ENCODE measurements around the gene ACOT8.
"Not testable (repeated sequence)": the region's sequence is repeated elsewhere in the genome, so short reads cannot be mapped to it uniquely, and the experiment has no call there.

Gene ACOT8

DNA sequence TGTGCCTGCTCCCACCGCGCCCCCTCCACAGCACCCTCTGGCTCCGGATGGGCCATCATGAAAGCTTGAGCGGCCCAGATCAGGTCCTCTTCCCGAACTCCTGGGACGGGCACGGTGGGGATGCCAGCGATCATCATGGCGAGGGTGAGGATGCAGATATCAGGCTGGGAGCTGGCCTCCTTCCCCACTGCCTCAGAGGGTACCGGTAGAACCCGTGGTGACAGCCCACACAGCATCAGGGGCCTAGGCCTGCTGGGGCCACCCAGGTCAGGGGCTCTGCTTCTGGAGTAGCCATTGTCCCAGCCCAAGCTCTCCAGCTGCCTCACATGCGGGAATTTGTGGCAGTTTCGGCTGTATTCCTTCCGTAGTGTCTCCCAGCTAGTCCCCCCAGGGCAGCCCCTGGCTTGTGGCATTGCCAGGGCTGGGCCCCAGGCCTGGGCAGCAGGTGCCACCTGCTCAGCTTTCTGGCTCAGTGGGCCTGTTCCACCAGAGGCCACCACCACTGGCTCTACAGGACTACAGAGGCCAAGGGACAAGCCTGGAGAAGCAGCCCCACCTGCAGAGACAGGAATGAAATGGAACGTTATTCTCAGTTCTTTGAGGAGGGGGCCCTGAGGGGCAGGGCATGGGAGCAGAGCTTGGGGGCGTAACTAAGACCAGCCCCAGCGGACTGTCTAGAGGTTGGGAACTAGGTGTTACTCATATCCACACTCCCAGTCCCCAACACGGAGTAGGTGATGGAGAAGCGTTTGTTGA, 29.6 kb upstream of the ACOT8 start:
- DNase-seq = no peak

DNA sequence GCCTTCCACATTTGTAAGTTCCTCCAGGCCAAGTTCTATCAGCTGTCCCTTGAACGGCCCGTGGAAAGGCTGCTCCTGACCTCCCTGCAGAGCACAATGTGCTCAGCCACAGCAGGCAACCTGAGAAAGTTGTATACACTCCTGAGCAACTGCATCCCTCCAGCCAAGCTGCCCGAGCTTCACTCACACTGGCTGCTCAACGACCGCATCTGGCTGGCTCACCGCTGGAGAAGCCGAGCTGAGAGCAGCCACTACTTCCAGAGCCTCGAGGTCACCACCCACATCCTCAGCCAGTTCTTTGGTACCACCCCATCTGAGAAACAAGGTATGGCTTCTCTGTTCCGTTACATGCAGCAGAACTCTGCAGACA, 25.9 kb upstream of the ACOT8 start:
- no peak for DNase-seq

DNA sequence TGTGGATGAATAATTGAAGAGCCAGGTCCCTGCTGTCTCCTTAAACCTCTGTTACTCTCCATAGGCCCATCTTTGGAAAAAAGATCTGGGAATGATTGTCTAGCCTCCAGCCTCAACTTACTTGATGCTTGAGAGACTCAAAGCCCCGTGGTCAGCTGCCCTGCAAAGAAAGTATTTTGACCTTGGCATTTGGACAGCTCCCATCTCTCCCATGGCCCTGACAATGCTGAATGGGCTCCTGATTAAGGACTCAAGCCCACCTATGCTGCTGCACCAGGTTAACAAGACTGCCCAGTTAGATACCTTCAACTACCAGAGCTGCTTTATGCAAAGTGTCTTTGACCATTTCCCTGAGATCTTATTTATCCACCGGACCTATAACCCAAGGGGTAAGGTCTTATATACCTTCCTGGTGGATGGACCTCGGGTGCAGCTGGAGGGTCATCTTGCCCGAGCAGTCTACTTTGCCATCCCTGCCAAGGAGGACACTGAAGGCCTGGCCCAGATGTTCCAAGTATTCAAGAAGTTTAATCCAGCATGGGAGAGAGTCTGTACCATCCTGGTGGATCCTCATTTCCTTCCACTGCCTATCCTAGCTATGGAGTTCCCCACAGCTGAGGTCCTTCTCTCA, 25.4 kb upstream of the ACOT8 start:
- no peak for DNase-seq

DNA sequence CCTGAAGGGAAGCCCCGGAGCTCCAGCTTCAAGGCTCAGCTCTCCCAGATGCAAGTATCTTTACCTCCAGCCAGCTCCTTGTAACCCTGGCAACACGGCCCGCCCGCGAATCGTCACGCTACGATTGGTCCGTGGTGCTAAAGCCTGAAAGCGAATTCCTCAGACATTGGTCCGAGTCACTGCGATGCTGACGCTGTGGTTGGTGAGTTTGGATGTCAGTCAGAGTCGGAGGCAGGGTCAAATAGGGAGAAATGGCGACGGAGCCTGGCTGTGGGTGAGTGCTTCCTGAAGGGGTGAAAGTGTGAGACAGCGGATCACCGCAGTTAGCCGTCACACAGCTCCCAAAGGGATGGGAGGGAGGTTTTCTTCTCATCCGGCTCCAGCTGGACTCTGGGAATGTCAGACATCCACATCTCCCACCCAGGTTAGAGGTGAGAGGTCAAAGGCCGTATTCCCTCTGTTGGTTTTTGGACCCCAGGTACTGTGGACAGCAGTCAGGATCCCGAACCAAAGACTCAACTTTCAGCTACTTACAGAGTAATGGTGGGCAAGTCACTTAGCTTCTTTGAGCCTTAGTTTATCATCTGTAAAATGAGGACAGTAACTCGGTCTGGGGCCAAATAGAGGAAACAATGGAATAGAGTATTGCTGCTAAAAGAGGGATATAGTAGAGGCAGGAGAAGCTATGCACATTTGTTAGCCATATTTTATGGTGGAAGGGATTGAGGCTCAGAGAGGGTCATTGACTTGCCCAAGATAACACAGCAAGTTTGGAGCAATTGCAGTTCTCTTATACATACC, 24.0 kb upstream of the ACOT8 start, which contains the start of gene ZSWIM1:
Gene ZSWIM1, plus strand, starts transcription at position 240 of the 801 bp plus-strand sequence. CDS start 1,366 bp downstream, outside the sequence.
- peak; percentile 100 for DNase-seq

DNA sequence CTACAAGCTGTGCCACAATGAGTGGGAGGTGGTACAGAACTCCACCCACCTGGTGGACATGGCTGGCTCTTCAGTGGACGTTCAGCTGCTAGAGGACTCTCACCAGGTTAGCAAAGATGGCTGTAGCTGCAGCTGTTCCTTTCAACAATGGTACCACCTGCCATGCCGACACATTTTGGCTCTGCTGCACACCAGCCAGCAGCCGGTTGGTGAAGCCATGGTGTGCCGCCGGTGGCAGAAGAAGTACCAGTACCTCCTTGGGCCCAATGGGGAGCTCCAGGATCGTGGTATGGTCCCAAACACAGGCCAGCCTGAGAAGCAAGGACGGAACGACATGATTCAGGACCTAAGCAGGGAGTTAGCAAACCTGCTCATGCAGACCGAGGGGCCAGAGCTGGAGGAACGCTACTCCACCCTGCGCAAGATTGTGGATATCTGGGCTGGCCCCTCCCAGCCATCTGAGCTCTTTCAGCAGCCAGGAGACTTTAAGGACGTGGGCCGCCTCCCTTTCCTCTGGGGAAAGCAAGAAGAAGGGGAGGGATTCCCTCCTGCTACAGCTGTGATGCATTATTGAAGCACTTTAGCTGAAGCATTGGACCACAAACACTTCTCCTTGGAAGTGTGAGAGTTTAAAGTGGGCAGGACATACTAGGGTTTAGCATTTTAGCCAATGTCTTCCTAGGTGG, 21.0 kb upstream of the ACOT8 start:
- no peak for DNase-seq

DNA sequence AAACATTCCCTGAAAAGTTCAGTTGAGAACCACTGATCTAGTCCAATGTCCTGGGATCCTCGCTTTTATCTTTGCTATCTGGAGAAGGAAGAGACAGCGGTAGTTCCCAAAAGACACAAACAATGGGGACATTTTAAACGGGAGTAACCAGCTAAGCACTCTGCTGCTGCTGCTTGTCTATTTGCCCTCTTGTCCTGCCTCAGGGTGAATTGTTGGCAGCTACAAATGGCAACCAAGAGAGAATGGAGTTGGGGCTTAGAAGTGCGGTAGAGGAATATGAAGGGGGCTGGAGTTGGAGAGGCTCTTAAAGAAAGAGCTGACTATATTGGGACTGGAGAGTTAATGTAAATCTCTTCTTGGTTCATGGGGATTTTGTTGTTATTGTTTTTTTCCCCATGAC, 17.4 kb upstream of the ACOT8 start:
- no peak for DNase-seq

DNA sequence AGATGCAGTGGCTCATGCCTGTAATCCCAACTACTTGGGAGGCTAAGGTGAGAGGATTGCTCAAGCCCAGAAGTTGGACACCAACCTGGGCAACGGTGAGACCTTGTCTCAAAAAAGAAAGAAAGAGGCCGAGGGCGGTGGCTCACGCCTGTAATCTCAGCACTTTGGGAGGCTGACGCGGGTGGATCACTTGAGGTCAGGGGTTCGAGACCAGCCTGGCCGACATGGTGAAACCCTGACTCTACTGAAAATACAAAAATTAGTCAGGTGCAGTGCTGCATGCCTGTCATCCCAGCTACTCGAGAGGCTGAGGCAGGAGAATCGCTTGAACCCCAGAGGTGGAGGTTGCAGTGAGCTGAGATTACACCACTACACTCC, 16.9 kb upstream of the ACOT8 start:
- not testable (repeated sequence) for DNase-seq

DNA sequence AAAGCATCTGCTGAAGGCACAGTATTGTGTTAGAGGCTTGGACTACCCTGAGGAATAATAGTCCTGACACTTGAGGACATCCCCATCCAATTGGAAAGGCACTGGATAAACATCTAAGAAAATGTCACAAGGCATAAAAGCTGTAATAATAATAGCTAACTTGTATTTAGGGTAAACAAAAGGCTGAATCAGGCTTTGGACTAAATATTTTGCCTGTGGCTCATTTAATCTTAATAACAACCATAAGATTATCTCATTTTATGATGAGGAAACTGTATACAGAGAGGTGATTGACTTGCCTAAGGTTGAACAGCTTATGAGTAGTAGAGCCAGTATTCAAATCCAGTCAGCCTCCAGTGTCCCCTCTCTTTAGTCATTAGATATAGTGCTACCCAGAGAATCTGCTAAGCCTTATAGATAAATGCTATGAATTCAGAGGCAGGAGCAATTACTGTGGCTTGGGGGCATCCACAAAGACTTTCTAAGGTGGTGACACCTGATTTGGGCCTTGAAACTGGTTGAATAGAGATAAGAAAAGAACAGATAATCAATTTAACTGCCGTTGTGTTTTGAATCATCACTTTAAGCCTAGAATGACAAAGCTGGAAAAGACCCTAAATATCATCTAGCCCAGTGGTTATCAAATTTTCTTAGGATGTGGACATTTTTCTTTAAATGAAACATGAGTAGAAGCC, 16.4 kb upstream of the ACOT8 start:
- DNase-seq = no peak

DNA sequence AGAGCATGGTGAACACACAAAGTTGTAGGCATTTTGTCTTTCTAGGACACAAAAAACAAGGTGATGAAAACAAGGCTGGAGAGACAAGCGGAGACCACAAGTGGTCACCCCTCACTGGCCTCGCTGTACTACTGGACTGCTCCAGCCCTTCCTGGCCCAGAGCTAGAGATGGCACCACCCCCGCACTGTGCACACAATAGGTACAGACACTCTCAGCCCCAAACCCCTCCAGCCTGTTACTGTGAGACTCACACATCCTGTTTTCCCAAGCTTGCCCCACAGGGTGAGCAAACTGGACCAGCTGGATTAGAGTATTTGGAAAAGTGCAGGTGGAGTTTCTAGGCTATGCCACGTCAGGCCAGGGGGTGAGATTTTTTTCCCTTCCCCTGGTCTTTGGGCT, 15.4 kb upstream of the ACOT8 start:
- DNase-seq = no peak

DNA sequence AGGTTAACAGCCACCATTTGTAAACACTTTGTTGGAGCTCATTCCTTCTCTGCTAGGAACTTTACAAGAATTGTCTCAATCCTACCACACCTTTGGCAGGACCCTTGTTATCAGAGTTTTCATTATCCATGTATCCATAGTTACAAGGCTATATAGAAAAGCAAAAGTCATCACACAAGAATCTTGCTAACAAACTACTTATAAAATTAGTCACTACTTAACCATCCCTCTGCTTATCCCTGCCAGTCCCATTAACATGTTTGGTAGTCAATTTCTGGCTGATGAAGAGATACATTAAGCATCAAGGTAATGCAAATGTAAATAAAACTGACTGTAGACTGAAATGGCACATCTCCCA, 10.6 kb upstream of the ACOT8 start:
- DNase-seq = no peak

DNA sequence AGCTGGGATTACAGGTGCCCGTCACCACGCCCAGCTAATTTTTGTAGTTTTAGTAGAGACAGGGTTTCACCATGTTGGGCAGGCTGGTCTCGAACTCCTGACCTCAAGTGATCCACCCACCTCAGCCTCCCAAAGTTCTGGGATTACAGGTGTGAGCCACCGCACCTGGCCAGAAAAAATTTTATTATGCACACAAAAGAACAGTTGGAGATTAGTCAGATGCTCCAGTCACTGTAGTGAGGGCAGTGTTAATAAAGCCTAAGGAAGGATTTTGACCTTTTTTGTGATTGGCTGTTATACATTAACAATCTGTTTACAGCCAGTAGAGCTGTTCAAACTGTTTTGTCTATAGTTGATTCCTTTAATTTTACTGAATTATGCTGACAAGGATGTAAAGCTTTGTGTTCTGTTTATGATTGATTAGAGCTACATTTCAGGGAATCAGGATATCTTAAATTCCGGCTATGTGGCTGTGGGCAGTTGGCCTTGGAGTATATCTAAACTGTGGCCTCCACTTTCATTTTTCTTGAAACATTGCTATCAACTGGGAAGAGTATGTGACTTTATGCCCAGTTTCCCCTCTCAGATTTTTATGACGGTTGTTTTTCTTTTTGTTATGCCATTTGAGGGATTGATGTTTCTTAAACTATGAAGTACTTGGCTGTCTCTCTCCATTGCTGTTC, 10.1 kb upstream of the ACOT8 start:
- no peak for DNase-seq

DNA sequence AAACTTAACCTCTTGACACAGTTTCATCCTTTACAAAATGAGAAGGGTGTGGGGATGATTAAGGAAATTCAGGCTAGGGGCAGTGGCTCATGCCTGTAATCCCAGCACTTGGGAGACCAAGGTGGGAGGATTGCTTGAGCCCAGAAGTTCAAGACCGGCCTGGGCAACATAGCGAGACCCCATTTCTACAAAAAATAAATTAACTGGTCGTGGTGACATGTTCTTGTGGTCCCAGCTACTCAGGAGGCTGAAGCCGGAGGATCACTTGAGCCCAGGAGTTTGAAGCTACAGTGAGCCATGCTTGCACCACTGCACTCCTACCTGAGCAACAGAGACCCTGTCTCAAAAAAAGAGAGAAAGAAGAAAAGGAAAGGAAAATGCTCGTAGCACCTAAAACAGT, 9.3 kb upstream of the ACOT8 start:
- DNase-seq = no peak

DNA sequence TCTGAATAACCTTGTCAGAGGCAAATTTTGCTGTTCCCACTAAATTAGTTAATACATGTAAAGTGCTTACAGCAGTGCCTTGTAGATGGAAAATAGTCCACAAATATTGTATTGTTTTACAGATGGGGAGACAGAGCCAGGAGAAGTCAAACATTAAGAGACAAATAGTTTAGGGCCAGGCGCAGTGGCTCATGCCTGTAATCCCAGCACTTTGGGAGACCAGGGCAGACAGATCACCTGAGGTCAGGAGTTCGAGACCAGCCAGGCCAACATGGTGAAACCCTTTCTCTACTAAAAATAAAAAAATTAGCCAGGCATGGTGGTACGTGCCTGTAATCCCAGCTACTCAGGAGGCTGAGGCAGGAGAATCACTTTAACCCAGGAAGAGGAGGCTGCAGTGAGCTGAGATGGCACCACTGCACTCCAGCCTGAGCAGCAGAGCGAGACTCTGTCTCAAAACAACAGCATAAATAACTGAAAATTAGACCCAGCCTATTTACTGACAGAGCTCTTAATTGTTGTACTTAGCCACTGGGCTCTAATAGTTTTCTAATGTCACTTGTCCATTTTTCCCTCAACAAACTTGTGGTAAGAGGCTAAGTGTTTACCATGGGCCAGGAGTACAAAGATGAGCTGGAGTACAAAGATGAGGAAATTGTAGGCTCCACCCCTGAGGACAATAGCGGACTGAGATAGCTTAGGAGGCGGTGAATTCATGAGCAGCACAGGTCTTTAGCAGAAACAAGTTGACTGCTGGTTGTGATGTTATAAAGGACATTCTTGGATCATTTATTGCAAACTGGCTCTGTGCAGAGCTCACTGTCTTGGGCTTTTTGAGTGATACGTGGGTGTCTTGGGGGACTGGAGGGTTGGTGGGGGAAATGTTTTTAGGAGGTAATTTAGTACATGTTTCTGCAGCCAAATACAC, 6.6 kb upstream of the ACOT8 start:
- no peak for DNase-seq

DNA sequence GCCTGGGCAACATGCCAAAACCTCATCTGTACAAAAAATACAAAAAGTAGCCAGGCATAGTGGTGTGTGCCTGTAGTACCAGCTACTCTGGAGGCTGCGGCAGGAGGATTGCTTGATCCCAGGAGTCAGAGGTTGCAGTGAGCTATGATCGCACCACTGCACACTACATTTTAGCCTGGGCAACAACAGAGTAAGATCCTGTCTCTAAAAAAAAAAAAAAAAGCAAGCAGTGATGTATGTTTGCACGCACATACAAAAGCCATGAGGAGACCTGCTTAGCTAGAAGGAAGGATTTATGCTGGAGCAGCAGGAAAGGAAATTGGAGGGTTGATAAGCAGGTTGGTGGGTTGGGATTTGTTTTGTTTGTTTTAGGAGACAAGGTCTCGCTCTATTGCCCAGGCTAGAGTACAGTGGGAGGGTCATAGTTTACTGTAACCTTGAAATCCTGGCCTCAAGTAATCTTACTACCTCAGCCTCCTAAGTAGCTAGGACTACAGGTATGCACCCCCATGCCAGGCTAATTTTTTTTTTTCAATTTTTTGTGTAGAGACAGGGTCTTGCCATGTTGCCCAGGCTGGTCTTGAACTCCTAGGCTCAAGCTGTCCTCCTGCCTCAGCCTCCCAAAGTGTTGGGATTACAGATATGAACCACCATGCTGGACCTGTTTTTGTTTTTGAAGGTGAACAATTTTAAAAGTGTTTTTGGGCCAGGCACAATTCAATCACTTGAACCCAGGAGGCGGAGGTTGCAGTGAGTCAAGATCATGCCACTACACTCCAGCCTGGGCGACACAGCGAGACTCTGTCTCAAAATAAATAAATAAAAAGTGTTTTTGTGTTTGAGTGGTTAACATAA, 4.3 kb upstream of the ACOT8 start:
- DNase-seq = no peak

DNA sequence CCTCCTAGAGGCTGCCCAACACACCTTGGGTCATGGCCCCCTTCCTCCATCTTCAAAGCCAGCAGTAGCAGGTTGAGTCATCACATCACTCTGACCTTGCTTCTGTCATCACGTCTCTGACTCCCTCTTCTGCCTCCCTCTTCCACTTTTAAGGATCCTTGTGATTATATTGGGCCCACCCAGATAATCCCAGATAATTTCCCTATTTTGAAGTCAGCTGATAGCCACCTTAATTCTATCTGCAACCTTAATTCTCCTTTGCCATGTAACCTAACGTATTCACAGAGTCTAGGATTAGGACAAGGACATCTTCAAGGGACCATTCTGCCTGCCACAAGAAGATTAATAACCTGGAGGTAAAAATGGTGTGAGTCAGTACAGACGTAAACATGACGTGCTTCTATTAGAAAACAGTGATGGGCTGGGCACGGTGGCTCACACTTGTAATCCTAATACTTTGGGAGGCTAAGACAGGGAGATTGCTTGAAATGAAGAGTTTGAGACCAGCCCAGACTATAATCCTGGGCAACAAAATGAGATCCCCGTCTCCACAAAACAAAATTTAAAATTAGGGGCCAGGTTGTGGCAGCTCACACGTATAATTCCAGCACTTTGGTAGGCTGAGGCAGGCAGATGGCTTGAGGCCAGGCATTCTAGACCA, 3.5 kb upstream of the ACOT8 start:
- no peak for DNase-seq

DNA sequence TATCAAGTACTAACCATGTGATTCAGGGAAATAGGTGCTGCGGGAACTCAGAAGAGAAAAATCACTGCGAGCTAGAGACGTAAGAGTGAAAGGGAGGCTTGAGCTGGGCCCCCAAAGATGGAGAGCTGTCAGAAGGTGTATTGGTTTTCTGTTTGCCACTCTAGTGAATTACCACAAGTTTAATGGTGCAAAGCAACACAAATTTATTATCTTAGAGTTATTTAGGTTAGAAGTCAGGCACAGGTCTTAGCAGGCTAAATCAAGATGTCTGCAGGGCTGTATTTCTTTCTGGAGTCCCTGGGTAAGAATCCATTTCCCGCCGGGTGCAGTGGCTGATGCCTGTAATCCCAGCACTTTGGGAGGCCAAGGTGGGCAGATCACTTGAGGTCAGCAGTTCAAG, 2.7 kb upstream of the ACOT8 start:
- no peak for DNase-seq

DNA sequence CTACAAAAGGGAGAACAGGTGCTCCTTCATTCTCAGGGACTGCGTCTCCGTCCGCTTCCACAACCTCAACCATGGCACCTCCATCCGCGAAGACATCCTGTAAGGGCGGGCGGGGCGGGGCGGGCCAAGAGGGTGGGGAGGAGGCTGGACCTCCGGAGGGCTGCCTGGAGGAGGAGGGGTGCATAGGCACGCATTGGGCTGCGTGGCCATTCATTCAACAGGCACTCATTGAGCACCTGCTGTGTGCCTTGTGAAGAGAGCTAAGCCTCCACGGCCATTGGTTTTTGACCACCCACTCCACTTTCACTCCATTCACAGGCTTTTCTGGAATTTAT, 657 bp upstream of the ACOT8 start:
- no peak for DNase-seq

DNA sequence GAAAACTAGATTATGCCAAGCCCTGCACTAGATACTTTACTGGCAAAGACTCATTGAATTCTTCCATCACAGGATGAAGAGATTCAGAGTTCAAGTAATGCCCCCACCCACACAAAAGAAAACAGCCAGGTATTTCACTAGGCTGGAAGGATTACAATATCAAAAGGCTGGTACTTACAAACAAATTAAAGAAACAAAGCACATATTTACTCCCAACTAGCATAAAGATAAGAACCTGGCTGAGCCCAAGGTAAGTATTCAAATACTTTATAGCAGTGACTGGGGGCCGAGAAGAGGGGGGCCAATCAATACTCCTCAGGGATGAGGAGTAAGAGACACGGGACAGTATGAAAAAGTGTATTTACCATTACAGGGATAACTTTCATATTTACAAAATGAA, 3.7 kb downstream of the ACOT8 start:
- no peak for DNase-seq

DNA sequence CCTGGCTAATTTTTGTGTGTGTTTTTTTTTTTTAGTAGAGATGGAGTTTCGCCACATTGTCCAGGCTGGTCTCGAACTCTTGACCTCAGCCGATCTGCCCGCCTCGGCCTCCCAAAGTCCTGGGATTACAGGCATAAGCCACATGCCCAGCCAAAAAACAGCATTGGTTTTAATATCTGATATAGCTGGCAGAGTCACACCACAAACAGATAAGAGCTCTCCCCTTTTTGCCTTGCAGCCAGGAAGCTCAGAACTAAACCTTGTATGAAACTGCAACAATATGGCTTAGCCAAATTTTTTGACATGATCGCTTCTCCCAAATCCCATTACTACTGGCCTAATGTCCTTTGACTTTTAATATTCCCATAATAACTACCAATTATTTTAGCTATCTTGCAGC, 4.9 kb downstream of the ACOT8 start:
- no peak for DNase-seq
